RKO (cell line): ENCODE measurements around the gene HSP90AA1.
"Not testable (repeated sequence)": the region's sequence is repeated elsewhere in the genome, so short reads cannot be mapped to it uniquely, and the experiment has no call there.

Experiments
- DNase-seq: peaks from one replicate; pipeline ENCODE4 v3.0.0-alpha.2; 2016; ENCODE audit warnings: low spot score

The HSP90AA1 gene

GRCh38 chr14:102066041-102066451 is 20.8 kb downstream of the HSP90AA1 start:
- DNase-seq = no peak

DNA sequence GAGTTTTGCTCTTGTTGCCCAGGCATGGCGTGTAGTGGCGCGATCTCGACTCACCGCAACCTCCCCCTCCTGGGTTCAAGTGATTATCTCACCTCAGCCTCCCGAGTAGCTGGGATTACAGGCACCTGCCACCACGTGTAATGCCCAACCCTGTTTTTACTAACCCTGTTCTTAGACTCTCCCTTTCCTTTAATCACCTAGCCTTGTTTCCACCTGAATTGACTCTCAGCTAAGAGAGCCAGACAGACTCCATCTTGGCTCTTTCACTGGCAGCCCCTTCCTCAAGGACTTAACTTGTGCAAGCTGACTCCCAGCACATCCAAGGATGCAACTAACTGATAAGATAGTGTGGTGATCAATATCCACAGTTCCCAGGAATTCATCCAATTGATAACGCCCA is 22.3 kb downstream of the HSP90AA1 start:
- DNase-seq = not testable (repeated sequence)

DNA sequence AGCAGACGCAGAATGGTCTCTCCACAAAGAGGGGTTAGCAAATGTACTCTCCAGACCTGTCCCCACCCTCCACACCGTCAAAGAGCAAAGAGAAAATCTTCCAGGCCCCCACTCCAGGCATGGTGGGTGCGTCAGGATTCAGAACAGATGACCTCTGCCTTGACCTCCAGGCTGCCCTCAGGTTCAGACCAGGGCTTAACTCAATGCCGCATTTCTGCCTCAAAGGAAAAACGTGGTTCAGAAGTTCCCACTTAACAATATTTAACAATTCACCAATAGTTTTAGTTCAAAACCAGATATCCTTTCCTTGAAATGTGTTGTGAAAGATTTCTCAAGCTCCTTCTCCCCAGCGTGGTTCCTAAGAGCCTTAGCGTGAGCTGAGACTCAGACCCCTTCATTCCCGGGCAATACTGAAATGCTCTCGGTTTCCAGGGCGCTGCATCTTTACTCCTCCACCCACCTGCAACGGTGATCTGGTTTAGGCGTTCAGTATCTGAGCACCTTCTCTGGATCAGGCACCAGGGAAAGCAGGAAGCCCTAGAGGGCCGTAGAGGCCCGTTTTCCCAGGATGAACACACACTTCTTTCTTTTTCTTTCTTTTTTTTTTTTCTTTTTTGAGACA is 22.9 kb downstream of the HSP90AA1 start:
- DNase-seq = no peak

GRCh38 chr14:102063109-102063807 is 23.6 kb downstream of the HSP90AA1 start:
- peak; percentile 91 for DNase-seq

GRCh38 chr14:102058961-102059360 is 27.9 kb downstream of the HSP90AA1 start:
- no peak for DNase-seq

- DNase-seq = no peak
Observed at GRCh38 chr14:102058146-102058545, 28.7 kb downstream of the HSP90AA1 start.

DNA sequence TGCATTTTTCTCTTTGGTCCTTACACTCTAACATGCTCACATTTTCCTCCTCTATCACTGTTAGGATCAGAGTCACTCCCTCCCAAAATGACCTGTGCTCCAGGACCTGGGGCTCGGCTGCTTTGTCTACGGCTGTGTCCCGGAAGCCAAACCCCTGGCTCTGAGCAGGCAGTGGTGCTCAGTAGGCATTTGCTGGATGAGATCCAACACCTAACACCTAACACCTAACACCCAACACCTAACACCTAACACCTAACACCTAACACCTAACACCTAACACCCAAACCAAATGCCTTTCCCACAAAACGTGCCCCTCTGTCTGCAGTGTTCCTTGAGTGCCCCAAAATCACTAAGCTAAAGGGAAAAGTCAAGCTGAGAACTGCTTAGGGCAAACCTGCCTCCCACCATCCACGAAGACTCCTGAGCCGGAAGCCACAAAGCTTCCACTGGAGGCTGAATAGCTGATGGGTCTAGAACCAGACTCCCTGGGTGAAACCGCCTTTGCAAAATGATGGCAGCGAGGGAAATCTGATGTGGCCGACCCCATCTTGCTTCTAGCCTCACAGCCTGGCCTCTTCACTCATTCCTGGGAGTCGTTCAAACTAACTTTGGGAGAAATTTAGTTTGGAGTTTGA is 29.2 kb downstream of the HSP90AA1 start:
- no peak for DNase-seq

DNA sequence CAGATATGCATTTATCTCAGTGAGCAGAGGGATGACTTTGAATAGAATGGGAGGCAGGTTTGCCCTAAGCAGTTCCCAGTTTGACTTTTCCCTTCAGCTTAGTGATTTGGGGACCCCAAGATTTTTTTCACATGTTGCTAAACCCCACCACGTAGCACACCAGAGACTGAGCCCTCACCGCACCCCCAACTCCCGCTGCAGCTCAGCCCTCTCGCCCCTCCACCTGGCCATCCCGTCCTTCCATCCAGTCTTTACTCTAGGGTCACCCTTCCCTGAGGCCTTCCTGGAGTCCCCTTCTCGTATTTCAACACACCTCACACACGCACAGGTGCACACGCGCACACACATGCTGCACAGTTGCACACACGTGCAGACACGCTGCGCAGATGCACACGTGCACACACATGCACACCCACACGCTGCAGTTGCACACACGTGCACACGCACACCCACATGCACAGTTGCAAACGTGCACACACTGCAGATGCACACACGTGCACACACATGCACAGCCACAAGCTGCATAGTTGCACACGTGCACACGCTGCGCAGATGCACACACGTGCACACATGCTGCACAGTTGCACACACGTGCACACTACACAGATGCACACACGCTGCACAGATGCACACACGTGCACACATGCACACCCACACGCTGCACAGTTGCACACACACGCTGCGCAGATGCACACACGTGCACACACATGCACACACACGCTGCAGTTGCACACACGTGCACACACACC is 30.0 kb downstream of the HSP90AA1 start:
- no peak for DNase-seq

DNA sequence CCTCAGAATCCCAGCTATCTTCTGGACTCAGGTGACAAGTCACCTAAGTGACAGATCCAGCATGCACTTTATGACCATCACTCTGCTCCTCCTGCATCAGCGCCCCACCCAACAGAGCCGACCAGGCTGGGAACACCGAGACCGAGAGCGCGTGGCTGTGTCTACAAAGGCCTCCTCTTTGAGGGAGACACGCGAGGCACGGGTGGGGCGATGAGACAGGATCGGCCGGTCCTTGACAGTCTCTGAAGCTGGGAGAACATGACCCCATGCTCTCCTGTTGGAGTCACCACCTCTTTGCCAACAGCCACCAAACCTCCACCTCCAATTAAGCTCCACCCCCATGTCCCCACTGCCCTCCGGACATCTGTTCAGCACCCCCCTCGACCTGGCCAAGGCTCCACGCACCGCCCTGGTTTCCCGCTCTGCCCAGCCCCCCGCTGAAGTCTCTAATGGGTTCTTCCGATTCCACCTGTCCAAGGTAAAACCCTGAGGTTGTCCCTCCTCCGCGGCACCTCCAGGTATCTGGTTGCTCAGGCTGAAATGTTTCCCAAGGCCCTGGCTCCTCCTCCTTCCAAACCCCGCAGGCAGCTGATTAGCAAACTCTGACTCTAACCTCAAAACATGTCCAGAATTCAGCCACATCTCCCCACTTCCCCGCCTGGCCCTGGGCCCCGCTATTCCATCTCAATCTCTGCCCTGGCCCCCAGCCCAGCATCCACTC is 31.5 kb downstream of the HSP90AA1 start:
- no peak for DNase-seq

DNA sequence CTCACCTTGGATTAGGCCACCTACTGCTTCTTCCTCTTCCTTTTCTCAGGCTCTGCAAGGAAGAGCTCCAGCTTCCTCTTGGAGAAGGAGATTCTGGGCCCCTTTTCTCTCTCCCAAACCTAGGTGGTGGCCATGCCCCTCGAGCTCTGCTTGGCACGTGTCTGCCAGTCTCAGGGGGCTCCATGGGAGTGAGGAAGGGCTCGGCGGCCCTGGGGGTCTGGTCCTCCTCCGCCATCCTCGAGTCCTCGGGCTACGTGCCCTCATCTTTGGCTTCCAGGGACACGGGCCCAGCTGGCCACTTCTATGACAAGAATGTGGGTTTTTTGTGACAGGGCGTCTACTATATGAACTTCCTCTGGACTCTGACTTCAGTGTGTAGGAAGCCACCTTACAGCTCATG is 34.3 kb downstream of the HSP90AA1 start:
- no peak for DNase-seq

GRCh38 chr14:102050625-102051024 is 36.2 kb downstream of the HSP90AA1 start:
- no peak for DNase-seq

- DNase-seq = no peak
Observed at GRCh38 chr14:102050026-102050405, 36.8 kb downstream of the HSP90AA1 start.

GRCh38 chr14:102049258-102050025 is 37.4 kb downstream of the HSP90AA1 start:
- DNase-seq = no peak

GRCh38 chr14:102047808-102048540 is 38.9 kb downstream of the HSP90AA1 start:
- no peak for DNase-seq

DNA sequence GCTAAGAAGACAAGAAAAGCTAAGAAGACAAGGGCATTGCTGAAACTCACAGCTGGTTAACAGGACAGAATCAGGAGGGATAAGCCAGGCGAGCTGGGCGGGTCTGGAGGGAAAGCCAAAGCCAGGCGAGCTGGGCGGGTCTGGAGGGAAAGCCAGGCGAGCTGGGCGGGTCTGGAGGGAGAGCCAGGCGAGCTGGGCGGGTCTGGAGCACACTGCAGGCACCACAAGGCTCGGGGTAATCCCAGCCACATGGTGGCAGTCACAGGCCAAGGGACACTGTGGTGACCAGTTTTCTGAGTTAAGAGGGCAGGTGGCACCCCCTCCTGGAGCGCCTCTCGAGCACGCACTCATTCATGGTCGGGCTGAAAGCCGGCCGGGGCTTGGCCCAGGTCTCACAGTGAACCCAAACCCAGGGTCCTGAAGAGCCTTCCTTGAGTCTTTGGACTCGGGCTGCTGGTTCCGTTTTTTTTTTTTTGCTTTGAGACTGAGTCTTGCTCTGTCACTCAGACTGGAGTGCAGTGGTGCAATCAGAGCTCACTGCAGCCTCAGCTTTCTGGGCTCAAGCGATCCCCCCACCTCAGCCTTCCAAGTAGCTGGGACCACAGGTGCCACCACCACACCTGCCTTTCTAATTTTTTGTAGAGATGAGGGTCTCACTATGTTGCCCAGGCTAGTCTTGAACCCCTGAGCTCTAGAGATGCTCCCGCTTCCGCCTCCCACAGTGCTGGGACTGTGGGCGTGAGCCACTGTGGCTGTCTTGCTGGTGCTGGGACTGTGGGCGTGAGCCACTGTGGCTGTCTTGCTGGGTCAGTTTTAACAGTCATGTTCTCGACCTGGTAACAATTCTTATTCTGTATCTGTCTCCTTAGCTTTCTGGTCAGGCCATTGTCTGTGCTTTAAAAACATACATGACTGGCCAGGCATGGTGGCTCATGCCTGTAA is 40.2 kb downstream of the HSP90AA1 start:
- peak; percentile 55 for DNase-seq

GRCh38 chr14:102044566-102044965 is 42.3 kb downstream of the HSP90AA1 start:
- no peak for DNase-seq

- DNase-seq = peak; percentile 43
Observed at GRCh38 chr14:102043251-102044025, 43.4 kb downstream of the HSP90AA1 start.

GRCh38 chr14:102042699-102043098 is 44.1 kb downstream of the HSP90AA1 start:
- no peak for DNase-seq

DNA sequence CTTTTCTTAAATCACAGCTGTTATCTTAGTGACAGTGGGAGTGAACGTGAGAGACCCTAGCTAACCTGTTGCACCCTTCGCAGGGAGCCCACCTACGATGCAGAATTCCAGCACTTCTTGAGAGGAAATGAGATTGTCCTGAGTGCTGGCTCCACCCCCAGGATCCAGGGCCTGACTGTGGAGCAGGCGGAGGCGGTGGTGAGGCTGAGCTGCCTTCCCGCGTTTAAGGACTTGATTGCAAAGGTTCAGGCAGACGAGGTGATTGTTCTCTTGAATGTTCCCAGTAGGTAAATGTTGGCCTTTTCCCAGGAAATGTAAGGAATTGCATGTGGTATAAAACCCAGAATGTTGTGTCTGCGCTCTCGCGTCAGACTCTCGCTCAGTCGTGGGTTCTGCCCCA is 46.7 kb downstream of the HSP90AA1 start:
- no peak for DNase-seq
